ENCODE results near the gene C10orf95.

The C10orf95 gene

GRCh38 chr10:102420181-102420713 lies 31.1 kb downstream of the C10orf95 start:
- ATAC-seq (no peak), DNase-seq (no peak)
- peaks cover 8% of the 10 kb centered on the region for H3K36me3 Mint-ChIP-seq (ENCODE audit: low read depth)
- peaks cover 39% of the 10 kb centered on the region for H3K4me1 Mint-ChIP-seq
- H3K4me3 Mint-ChIP-seq: peak overlapping the region; percentile 91
- peak overlapping the region; percentile 97 for H3K27ac Mint-ChIP-seq
- peaks cover 30% of the 10 kb centered on the region for H3K27me3 Mint-ChIP-seq
- no peaks in the 10 kb centered on the region for H3K9me3 Mint-ChIP-seq

- Mint-ChIP-seq H3K9me3 (no peaks in the 10 kb centered on the region), H3K27me3 (peaks cover 30% of the 10 kb centered on the region), H3K4me3 (peak overlapping the region; percentile 91), H3K36me3 (ENCODE audit: low read depth) (peaks cover 8% of the 10 kb centered on the region), H3K4me1 (peaks cover 39% of the 10 kb centered on the region), H3K27ac (peak overlapping the region; percentile 50)
- ATAC-seq (no peak), DNase-seq (peak; percentile 77)
These were observed 31.8 kb downstream of the C10orf95 start for GRCh38 chr10:102419269-102420180.

- Mint-ChIP-seq H3K27ac (peak within 1 kb of the TSS; percentile 50), H3K4me1 (peaks cover 39% of the 10 kb centered on the region), H3K4me3 (peak within 1 kb of the TSS; percentile 91), H3K36me3 (ENCODE audit: low read depth) (peaks cover 8% of the 10 kb centered on the region), H3K9me3 (no peaks in the 10 kb centered on the region), H3K27me3 (peaks cover 30% of the 10 kb centered on the region)
- DNase-seq (no peak), ATAC-seq (no peak)
These were observed 32.6 kb downstream of the C10orf95 start, which contains the start of gene PSD for GRCh38 chr10:102418622-102419268. Gene PSD (minus strand): TSS chr10:102418785. CDS start chr10:102417038, 1,747 bp downstream.

GRCh38 chr10:102416695-102417094 lies 34.6 kb downstream of the C10orf95 start:
- Mint-ChIP-seq H3K36me3 (ENCODE audit: low read depth) (peaks cover 2% of the 10 kb centered on the region), H3K4me1 (peaks cover 35% of the 10 kb centered on the region), H3K27ac (no peak overlapping the region), H3K27me3 (peaks cover 34% of the 10 kb centered on the region), H3K9me3 (no peaks in the 10 kb centered on the region), H3K4me3 (no peak overlapping the region)
- no peak for DNase-seq
- ATAC-seq: no peak

GRCh38 chr10:102416283-102416682 lies 35.1 kb downstream of the C10orf95 start:
- Mint-ChIP-seq H3K36me3 (ENCODE audit: low read depth) (peaks cover 2% of the 10 kb centered on the region), H3K9me3 (no peaks in the 10 kb centered on the region), H3K4me1 (peaks cover 38% of the 10 kb centered on the region), H3K27ac (no peak overlapping the region), H3K4me3 (no peak overlapping the region), H3K27me3 (peaks cover 38% of the 10 kb centered on the region)
- no peak for ATAC-seq
- no peak for DNase-seq

- ATAC-seq (no peak), DNase-seq (no peak)
- peaks cover 37% of the 10 kb centered on the region for H3K4me1 Mint-ChIP-seq
- peaks cover 44% of the 10 kb centered on the region for H3K27me3 Mint-ChIP-seq
- H3K4me3 Mint-ChIP-seq: no peak overlapping the region
- H3K9me3 Mint-ChIP-seq: no peaks in the 10 kb centered on the region
- no peak overlapping the region for H3K27ac Mint-ChIP-seq
- H3K36me3 Mint-ChIP-seq (ENCODE audit: low read depth): no peaks in the 10 kb centered on the region
These were observed 36.6 kb downstream of the C10orf95 start for GRCh38 chr10:102414749-102415148.

- H3K4me1 Mint-ChIP-seq: peaks cover 35% of the 10 kb centered on the region
- H3K27ac Mint-ChIP-seq: no peak overlapping the region
- DNase-seq (no peak), ATAC-seq (no peak)
- H3K9me3 Mint-ChIP-seq: no peaks in the 10 kb centered on the region
- peaks cover 42% of the 10 kb centered on the region for H3K27me3 Mint-ChIP-seq
- H3K36me3 Mint-ChIP-seq (ENCODE audit: low read depth): no peaks in the 10 kb centered on the region
- no peak overlapping the region for H3K4me3 Mint-ChIP-seq
These were observed 37.4 kb downstream of the C10orf95 start for GRCh38 chr10:102413806-102414561.

- no peak overlapping the region for H3K27ac Mint-ChIP-seq
- ATAC-seq: peak; percentile 34
These were observed 38.2 kb downstream of the C10orf95 start for GRCh38 chr10:102413053-102413705.

GRCh38 chr10:102412293-102412692 lies 39.0 kb downstream of the C10orf95 start:
- no peaks in the 10 kb centered on the region for H3K9me3 Mint-ChIP-seq
- H3K4me1 Mint-ChIP-seq: peaks cover 40% of the 10 kb centered on the region
- H3K27me3 Mint-ChIP-seq: peaks cover 33% of the 10 kb centered on the region
- ATAC-seq (no peak), DNase-seq (no peak)
- no peak overlapping the region for H3K27ac Mint-ChIP-seq
- H3K36me3 Mint-ChIP-seq (ENCODE audit: low read depth): no peaks in the 10 kb centered on the region
- no peak overlapping the region for H3K4me3 Mint-ChIP-seq

More at GRCh38 chr10:102413053-102413705, 38.2 kb downstream of the C10orf95 start:
- Mint-ChIP-seq H3K4me1 (peaks cover 33% of the 10 kb centered on the region), H3K27me3 (peaks cover 41% of the 10 kb centered on the region), H3K4me3 (no peak overlapping the region), H3K36me3 (ENCODE audit: low read depth) (no peaks in the 10 kb centered on the region), H3K9me3 (no peaks in the 10 kb centered on the region)
- DNase-seq: peak; percentile 62

- H3K27me3 Mint-ChIP-seq: peaks cover 29% of the 10 kb centered on the region
- H3K4me1 Mint-ChIP-seq: peaks cover 44% of the 10 kb centered on the region
- no peaks in the 10 kb centered on the region for H3K36me3 Mint-ChIP-seq (ENCODE audit: low read depth)
- H3K27ac Mint-ChIP-seq: peak overlapping the region; percentile 57
- no peak for ATAC-seq
- DNase-seq: no peak
- peak overlapping the region; percentile 69 for H3K4me3 Mint-ChIP-seq
- no peaks in the 10 kb centered on the region for H3K9me3 Mint-ChIP-seq
These were observed 39.7 kb downstream of the C10orf95 start for GRCh38 chr10:102411341-102412255.

GRCh38 chr10:102410429-102411073 lies 40.8 kb downstream of the C10orf95 start:
- peak overlapping the region; percentile 75 for H3K4me3 Mint-ChIP-seq
- peaks cover 51% of the 10 kb centered on the region for H3K4me1 Mint-ChIP-seq
- peak overlapping the region; percentile 52 for H3K27ac Mint-ChIP-seq
- no peaks in the 10 kb centered on the region for H3K9me3 Mint-ChIP-seq
- DNase-seq (peak; percentile 72), ATAC-seq (peak; percentile 8)
- peaks cover 23% of the 10 kb centered on the region for H3K27me3 Mint-ChIP-seq
- H3K36me3 Mint-ChIP-seq (ENCODE audit: low read depth): no peaks in the 10 kb centered on the region

- H3K4me3 Mint-ChIP-seq: peak overlapping the region; percentile 75
- peaks cover 52% of the 10 kb centered on the region for H3K4me1 Mint-ChIP-seq
- no peak for ATAC-seq
- H3K27me3 Mint-ChIP-seq: peaks cover 23% of the 10 kb centered on the region
- peak overlapping the region; percentile 52 for H3K27ac Mint-ChIP-seq
- H3K36me3 Mint-ChIP-seq (ENCODE audit: low read depth): no peaks in the 10 kb centered on the region
- no peaks in the 10 kb centered on the region for H3K9me3 Mint-ChIP-seq
- no peak for DNase-seq
These were observed 41.5 kb downstream of the C10orf95 start for GRCh38 chr10:102409604-102410428.
